Activated T-cell treated with anti-CD3 and anti-CD28 coated beads, Interleukin-2, amount 50 U/mL, for 4 hours (primary cell): ENCODE results near the gene EIF2D. TPM values are rescaled to one million over a fixed set of nuclear protein-coding genes. Genes with fewer than 3 reads are reported as not detected.

ENCODE experiments used
- ATAC-seq, 2 donors: fragments of 200-7000 bp; cut with Tn5 transposase; one replicate each; pipeline ENCODE4 v1.10.0; 2021
- DNase-seq: peaks from one replicate; pipeline ENCODE4 v3.0.0-alpha.2; 2020
- H3K27me3 Mint-ChIP-seq: one replicate; pipeline ENCODE4 v1.8.0; 2021; ENCODE audit warnings: low read depth, mixed read lengths
- H3K36me3 Mint-ChIP-seq: one replicate; pipeline ENCODE4 v1.8.0; 2022; ENCODE audit warnings: mixed read lengths; ENCODE audit not compliant: insufficient read depth
- H3K4me1 Mint-ChIP-seq: one replicate; pipeline ENCODE4 v1.8.0; 2021; ENCODE audit warnings: low read depth, mixed read lengths
- H3K4me3 Mint-ChIP-seq: one replicate; pipeline ENCODE4 v1.8.0; 2021; ENCODE audit warnings: mild to moderate bottlenecking, moderate library complexity, mixed read lengths
- H3K9me3 Mint-ChIP-seq: one replicate; pipeline ENCODE4 v1.8.0; 2021; ENCODE audit warnings: mixed read lengths
- total RNA-seq, 3 donors: library from RNA; stranded (reverse); gene quantifications; one replicate each; pipeline ENCODE4 v1.2.1, GENCODE V29; 2021

EIF2D gene
- total RNA-seq, 3 donors from 2014 or later: 40.8 to 49.0 (median 41.4) TPM

DNA sequence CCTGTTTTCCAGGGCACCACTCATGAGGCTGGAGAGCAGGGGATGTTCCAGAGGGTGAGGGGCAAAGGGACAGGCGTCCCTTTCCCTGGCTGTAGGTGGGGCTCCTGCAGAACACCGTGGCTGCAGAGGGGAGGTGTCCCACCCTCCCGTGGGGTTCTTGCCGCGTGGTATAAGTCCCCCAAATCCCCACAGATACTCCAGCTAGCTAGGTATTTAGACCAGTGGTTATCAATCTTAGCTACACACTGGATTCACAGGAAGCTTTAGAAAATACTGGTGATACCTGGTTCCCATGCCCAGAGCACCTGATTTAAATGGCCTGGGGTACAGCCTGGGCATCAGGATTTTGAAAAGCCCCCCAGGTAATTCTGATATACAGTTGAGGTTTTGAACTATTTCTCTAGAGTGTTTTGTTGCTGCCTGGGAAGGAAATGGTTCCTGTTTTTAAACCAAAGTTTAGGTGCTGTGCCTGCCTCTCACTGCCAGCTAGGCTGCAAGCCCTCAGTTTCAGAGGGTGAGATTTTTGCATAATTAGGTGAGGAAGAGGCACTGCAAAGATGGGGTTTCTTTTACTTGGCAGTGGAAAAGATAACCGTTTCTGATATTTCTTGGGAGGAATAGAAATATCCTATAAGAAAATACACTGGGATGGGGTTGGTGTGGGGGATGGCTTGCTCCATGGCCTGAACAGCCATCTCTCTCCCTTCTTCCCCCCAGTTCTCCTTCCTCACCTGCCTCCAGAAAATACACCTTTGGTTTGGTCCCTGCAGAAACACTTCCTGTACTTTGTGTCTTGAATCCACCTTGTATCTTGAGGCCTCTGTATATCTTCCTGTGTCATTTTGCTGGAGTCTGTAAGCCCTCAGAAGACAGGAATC is 53.2 kb downstream of the EIF2D start:
- Mint-ChIP-seq H3K36me3 (peaks cover 37% of the 10 kb centered on the region), H3K4me3 (peak overlapping the region; percentile 90), H3K27me3 (no peaks in the 10 kb centered on the region), H3K4me1 (peaks cover 73% of the 10 kb centered on the region), H3K9me3 (no peaks in the 10 kb centered on the region)
- no peak for ATAC-seq
- DNase-seq: no peak

DNA sequence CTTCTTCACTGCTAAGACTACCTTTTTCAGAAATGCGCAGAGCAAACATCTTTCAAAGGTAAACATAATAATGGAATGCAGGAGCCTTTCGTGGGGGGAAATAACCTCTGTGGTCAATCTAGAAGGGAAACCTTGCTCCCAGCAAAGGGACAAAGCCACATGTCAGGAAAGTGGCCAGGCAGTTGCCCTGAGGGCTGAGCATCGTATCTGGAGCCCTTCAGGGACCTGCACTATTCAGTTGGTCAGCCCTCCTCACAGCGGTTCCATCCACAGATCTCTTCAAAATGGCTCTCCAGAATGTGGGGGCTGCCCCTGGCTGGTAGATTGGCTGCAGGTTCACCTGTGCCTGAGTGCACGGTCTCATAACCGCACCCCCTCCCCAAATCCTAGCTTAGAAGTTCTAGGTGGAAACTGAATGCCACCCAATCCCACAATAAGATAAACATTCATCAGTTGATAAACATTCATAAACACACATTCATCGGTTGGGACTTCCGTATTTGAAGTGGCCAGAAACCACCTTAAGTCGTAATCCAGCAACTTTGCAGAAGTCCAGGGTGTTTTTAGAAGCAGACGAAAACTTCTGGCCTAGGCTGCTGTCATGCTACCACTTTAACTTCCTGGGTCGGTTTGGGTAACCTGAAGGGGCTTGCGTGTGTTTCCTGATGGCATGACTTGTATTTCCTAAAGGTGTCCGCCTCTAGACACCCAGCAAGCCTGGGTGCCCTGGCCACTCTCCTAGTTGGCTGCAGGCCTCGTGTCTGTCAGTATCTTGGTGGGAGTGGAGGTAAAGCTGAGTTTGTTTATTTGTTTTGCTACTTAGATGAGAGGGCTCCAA is 54.4 kb downstream of the EIF2D start:
- no peak for DNase-seq

DNA sequence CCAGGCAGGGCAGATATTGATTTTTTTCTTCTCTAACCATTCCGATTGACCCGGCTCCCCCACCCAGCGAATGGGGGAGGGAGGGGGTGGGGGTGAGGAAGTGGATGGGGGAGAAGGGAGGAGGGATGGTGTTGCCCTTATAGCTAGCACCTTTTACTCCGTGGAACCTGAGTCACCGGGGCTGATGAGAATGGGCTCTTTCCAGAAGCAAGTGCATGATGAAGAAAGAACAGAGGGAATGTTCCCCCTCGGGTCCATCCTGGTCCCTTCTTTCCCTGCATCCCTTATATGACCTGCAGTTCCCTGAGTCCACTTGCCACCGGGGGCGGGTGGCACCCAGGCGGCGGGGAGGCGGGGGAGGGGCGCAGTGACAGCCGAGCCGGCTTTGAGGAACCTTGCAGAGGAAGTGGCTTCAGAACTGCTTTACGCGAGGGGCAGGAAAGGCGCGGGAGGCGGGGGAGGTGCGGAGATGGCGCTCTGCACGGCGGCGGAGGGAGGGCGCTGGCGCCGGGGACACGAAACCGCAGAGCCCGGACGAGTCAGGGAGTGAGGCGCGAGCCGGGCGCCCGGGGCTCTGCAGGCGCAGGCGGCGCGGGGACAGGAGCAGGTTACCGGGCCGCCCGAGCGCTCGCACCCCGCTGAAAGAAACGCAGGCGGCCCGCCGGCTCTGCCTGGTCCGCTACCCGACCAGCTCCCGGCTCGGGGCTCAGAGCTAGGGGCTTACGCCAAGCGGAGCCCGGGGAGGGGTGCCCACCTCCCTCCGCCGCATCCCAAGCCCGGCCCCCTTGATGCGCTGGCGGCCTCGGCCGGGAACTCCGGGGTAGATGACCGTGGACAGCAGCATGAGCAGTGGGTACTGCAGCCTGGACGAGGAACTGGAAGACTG is 55.3 kb downstream of the EIF2D start:
- Mint-ChIP-seq H3K4me3 (peak overlapping the region; percentile 90), H3K4me1 (peaks cover 72% of the 10 kb centered on the region), H3K36me3 (peaks cover 18% of the 10 kb centered on the region), H3K27me3 (no peaks in the 10 kb centered on the region), H3K9me3 (no peaks in the 10 kb centered on the region)
- ATAC-seq (peak; percentile 57 to 61), DNase-seq (peak; percentile 86)

More for the DNA sequence above, 54.4 kb downstream of the EIF2D start:
- Mint-ChIP-seq H3K9me3 (no peaks in the 10 kb centered on the region), H3K4me3 (peak overlapping the region; percentile 90), H3K4me1 (peaks cover 72% of the 10 kb centered on the region), H3K27me3 (no peaks in the 10 kb centered on the region), H3K36me3 (peaks cover 25% of the 10 kb centered on the region)
- ATAC-seq: no peak

DNA sequence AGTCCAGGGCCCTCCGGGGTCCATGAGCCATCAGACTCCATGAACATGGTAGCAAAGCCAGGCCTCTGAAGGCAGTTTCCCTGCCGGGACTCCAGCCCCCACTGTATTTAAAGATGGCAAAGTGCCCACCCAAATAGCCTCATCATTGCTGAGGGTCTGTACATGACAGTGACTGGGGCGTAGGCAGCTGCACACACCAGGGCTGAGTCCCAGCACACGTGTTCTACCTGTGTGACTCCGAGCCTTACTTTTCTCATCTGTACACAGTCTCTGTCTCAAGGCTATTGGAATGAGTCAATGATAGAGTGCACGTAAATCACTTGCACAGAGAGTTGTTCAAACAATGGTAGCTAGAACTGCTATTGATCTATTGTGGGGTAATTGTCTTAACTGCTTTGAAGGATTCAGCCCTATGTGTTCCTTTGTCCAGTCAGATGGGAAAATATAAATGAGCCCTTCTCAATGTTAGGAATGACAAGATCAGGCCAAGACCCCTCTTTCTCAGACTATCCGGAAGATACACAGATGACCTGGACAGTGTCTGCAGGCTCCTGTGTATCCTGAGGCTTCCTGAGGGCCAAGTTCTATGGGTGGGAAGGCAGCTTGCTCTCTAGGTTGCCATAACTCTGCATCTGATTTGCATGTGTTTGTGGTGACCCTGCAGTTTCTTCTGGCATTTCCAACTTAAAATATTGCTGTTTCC is 56.1 kb downstream of the EIF2D start:
- DNase-seq (no peak), ATAC-seq (peak; percentile 58 to 67)
- Mint-ChIP-seq H3K36me3 (peaks cover 15% of the 10 kb centered on the region), H3K9me3 (no peaks in the 10 kb centered on the region), H3K4me1 (peaks cover 73% of the 10 kb centered on the region), H3K27me3 (no peaks in the 10 kb centered on the region), H3K4me3 (peak overlapping the region; percentile 90)

DNA sequence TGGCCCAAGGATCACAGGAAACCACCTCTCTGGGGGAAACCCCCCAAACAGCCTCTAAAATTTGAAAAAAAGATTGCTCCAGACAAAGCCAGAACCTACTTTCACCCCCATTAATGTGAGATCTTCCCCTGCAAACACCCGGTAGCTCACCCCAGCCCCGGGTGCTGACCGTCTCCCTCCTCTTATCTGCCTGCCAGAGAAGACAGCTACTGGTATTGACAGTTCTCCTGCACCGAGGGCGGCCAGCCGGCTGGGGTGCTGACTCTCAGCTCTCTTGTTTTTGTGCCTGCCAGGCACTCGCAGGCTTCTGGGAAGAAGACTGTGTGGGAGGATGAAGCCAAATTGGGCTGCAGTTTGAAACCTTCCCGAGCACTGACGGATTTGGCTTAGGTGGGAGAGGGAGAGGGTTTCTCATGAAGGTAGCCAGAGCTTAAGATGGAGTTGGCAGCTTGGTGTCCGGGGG is 56.8 kb downstream of the EIF2D start:
- ATAC-seq: peak in 1 of 2 donors; percentile 5
- no peaks in the 10 kb centered on the region for H3K27me3 Mint-ChIP-seq
- H3K4me1 Mint-ChIP-seq: peaks cover 70% of the 10 kb centered on the region
- H3K9me3 Mint-ChIP-seq: no peaks in the 10 kb centered on the region
- H3K4me3 Mint-ChIP-seq: peak overlapping the region; percentile 90
- H3K36me3 Mint-ChIP-seq: peaks cover 12% of the 10 kb centered on the region
- DNase-seq: no peak

DNA sequence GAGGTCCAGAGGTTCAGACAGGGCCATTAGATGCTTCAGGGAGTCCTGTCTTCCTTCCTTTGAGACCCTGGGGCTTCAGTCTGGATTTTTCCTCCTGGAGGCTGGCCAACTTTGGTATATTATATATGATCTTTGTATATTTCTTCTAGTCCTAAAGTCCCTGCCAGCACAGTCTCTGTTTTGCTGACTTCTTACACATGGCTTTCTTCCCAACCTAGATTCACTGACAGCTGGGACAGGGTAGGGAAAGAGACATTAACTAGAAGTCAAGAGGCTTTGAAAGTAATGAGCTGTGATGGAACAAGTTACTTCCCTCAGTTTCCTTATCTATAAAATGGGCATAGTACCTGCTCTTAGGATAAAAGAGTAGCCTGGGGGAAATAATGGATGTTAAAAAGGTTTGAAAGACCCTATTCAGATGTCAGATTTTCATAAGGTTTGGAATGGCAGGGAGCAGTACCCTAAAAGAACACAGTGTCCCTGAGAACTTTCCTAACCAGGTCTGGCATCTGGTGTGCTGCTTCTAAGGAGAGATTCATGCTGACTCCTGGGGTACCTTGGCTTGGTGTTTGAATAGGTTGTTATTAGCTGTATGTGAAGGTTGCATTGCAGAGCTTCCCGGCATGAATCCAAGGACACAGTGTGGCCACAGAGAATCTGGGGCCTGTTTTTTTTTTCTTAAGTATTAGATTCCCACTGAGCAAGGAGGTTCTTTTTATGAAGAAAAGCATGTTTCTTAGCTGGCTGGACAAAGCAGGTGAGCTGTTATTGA is 57.4 kb downstream of the EIF2D start:
- DNase-seq: no peak
- peaks cover 64% of the 10 kb centered on the region for H3K4me1 Mint-ChIP-seq
- H3K9me3 Mint-ChIP-seq: no peaks in the 10 kb centered on the region
- H3K4me3 Mint-ChIP-seq: peak overlapping the region; percentile 90
- H3K36me3 Mint-ChIP-seq: peaks cover 6% of the 10 kb centered on the region
- no peak for ATAC-seq
- no peaks in the 10 kb centered on the region for H3K27me3 Mint-ChIP-seq

DNA sequence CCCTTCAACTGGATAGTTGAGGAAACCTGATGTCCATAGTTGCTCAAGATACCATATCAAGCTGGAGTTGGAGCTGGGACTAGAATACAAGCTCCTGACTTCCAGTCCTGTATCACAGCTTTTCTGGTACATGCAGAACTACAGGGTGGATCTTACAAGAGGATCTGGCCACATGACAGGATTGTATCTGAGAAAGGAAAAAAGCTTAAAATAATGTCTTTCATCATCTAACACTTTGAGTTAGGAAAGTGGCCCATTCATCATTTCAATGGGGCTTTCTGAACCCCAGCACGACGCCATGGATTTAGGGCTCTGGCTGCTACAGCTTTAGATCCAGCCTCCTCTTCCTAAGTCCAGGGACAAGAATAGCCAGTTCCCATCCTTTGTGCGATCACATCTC is 58.1 kb downstream of the EIF2D start:
- Mint-ChIP-seq H3K9me3 (no peaks in the 10 kb centered on the region), H3K36me3 (peaks cover 2% of the 10 kb centered on the region), H3K27me3 (no peaks in the 10 kb centered on the region), H3K4me3 (no peak overlapping the region), H3K4me1 (peaks cover 58% of the 10 kb centered on the region)
- DNase-seq (no peak), ATAC-seq (no peak)

DNA sequence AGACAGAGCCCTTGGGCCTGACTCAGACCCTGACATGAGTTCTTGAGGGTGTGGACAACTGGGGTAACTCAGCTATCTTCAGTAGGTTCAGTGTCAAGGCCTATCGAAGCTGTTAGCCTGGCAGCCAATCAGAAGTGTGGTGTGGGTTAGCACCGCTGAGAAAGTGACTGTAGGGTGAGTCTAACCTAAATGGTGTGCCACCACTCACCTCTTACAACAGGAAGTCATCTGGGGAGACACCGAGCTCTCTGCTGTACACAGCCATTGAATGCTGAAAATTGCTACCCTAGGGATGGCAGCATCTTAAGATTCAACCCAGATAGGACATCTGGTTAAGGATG is 60.3 kb downstream of the EIF2D start:
- H3K27me3 Mint-ChIP-seq: no peaks in the 10 kb centered on the region
- H3K36me3 Mint-ChIP-seq: no peaks in the 10 kb centered on the region
- H3K4me3 Mint-ChIP-seq: peak overlapping the region; percentile 68
- H3K4me1 Mint-ChIP-seq: peaks cover 58% of the 10 kb centered on the region
- peak; percentile 80 to 88 for ATAC-seq
- H3K9me3 Mint-ChIP-seq: no peaks in the 10 kb centered on the region
- peak; percentile 69 for DNase-seq

DNA sequence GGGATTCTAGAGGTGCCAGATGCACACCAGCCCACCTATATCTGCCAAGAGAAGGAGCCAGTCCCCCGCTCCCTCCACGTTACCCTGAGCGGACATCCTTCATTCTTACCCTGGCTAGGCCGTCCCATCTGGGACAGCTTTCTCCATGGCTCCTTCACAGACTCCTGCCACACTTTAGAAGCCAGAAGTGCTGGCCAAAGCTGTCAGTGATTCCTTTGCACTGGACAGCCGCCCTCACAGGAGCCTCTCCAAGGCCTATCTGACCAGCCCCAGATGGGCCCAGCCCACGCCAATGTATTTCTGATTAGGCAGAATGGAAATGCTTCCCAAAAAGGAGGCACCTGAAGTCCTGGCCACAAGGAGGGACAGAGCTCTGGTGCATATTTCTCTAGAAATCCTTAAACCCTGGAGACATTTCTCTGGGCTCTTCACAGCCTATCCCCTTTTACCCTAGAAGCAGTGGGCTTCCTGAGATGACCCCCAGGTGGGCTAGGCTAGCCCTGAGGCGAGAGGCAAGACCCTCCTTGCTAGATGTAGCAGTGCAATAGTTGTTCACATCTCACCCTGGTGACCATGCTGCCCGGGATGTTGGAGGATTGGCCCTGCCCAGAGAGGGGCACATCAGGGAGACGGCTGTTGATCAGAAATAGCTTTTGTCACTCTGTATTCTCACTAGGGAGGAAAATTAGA is 60.8 kb downstream of the EIF2D start:
- H3K27me3 Mint-ChIP-seq: no peaks in the 10 kb centered on the region
- H3K36me3 Mint-ChIP-seq: no peaks in the 10 kb centered on the region
- peaks cover 56% of the 10 kb centered on the region for H3K4me1 Mint-ChIP-seq
- H3K4me3 Mint-ChIP-seq: no peak overlapping the region
- DNase-seq (no peak), ATAC-seq (no peak)
- no peaks in the 10 kb centered on the region for H3K9me3 Mint-ChIP-seq

DNA sequence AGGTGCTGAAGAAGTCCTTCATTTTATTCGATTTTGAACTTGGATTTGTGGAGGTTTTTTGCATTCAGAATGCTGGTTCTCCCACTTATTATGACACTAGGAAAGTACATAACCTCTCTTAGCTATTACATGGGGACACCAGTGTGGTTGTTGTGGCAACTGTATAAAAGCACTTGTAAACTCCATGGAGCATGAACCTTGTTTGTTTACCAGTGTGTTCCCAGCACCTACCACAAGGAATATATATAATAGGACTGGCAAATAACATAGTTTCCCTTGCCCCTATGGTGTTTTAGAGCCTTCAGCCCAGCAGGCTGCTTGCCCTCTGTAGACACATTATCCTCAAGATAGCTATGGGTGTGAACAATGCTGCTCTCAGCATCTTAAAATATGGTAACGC is 61.8 kb downstream of the EIF2D start:
- H3K4me3 Mint-ChIP-seq: no peak overlapping the region

DNA sequence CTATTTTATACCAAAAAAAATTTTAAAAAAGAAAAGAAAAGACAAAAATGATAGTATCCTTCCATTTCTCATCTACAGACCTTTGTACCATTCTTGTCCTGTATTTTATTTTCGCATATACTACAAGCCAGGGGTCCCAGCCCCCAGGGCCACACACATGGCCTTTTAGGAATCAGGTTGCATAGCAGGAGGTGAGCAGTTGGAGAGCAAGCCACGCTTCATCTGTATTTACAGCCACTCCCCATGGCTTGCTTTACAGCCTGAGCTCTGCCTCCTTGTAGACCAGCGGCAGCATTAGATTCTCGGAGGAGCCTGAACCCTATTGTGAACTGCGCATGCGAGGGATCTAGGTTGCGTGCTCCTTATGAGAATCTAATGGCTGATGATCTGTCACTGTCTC is 65.2 kb downstream of the EIF2D start:
- no peaks in the 10 kb centered on the region for H3K36me3 Mint-ChIP-seq
- H3K4me1 Mint-ChIP-seq: peaks cover 28% of the 10 kb centered on the region
- no peaks in the 10 kb centered on the region for H3K27me3 Mint-ChIP-seq
- ATAC-seq: no peak
- DNase-seq: no peak
- no peaks in the 10 kb centered on the region for H3K9me3 Mint-ChIP-seq
- H3K4me3 Mint-ChIP-seq: no peak overlapping the region

More for the DNA sequence above, 61.8 kb downstream of the EIF2D start:
- no peak for ATAC-seq
- no peak for DNase-seq
- Mint-ChIP-seq H3K27me3 (no peaks in the 10 kb centered on the region), H3K36me3 (no peaks in the 10 kb centered on the region), H3K9me3 (no peaks in the 10 kb centered on the region), H3K4me1 (peaks cover 52% of the 10 kb centered on the region)

DNA sequence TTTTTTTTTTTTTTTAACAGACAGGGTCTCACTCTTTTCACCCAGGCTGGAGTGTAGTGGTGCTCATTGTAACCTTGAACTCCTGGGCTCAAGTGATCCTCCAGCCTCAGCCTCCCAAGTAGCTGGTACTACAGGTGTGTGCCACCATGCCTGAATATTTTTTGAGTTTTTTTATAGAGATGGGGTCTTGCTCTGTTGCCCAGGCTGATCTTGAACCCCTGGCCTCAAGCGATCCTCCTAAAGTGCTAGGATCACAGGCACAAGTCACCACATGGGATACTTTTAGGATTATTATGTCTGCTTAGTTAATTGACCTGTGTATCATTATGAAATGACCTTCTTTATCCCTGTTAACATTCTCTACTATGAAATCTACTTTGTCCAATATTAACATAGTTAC is 66.9 kb downstream of the EIF2D start:
- H3K4me1 Mint-ChIP-seq: peaks cover 15% of the 10 kb centered on the region
- H3K4me3 Mint-ChIP-seq: no peak overlapping the region
- ATAC-seq: no peak
- H3K36me3 Mint-ChIP-seq: no peaks in the 10 kb centered on the region
- no peak for DNase-seq
- no peaks in the 10 kb centered on the region for H3K27me3 Mint-ChIP-seq
- H3K9me3 Mint-ChIP-seq: no peaks in the 10 kb centered on the region
